HG02610 (cell line): Measurements from ENCODE around the gene LCN9.
"Not testable (repeated sequence)": the region's sequence is repeated elsewhere in the genome, so short reads cannot be mapped to it uniquely, and the experiment has no call there.

Experiments used
- ATAC-seq: cut with Tn5 transposase; IDR thresholded peaks from one replicate; pipeline ENCODE4 v1.9.1; 2021; ENCODE audit warnings: mild to moderate bottlenecking, moderate library complexity; ENCODE audit not compliant: unreplicated experiment

Gene LCN9

DNA sequence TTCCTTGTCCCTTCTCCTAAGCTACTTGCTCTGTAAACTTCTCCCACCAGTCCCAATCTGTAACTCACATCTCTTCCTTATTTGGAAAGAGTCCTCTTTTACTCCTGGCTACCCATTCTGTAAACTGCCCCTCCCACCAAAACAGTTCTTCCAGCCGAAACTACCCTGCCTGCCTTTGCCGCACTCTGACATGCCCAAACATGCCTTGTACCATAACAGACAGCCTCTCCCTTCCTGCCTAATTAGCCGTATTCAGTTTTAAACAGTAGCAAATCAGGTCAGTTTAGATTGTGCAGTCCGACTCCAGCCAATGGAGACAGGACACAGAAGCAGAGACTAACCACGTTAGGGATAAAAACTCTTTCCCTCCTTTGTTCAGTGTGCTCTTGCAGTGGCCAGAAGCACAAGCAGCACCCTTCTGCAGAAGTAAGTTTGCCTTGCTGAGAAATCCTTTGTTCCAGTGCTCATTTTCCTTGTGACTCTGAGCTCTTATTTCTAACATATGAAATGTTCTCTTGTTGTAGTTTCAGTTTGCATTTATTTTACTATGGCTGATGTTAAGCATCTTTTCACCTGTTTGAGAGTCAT, 18.4 kb upstream of the LCN9 start:
- ATAC-seq, result no peak

DNA sequence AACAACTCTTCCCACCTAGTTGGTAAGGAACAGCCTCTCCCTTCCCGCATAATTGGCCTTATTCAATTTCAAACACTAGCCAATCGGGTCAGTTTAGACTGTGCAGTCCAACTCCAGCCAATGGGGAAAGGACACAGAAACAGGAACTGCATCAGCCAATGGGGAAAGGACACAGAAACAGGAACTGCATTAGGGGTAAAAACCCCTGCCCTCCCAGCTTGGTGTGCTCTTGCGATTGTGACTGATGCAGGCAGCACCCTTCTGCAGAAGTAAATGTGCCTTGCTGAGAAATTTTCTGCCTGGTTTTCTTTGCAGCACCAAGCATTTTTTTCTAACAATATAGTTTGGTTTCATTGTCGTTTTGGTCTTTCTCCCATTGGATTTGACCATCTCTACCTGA, 15.2 kb upstream of the LCN9 start:
- no peak for ATAC-seq

DNA sequence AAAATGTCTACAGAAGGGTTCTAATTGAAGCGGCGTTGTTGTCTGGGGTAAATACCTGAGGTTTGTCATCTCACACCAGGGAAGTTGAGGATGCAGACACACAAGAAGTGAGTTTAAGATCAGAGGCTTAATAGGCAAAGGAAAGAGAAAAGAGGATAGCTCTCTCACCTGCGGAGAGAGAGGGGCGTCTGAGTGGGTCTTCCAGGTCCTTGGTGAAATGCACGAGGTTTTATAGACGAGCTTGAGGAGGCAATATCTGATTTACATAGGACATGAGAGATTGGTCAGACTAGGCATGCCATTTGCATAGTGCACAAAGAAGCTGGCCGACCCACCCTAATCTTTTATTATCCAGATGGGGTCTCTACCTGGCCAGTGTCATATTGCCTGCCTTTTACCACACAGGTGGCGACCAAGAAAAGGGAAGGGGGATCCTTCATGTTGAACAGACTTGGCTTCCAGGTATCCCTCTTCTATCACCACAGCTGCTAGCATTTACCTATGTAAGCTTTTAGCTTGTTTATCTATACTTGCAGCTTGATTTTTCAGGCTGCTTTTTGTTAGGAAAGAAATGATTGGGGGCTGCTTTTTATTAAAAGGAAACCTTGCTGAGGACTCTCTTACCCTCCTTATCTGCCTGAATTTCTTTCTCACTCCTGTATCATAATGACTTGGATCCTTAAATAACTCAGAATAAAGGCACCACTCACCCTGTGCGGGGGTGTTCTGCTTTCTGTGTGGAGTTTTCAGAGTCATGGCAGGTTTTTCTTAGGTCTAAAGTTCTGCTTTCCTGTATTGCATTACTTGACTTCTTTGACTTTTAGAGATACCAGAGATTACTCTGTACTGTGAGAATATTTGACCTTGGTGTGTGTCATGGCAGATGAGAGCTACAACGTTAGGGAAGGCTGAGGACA, 14.4 kb upstream of the LCN9 start:
- ATAC-seq, result no peak

DNA sequence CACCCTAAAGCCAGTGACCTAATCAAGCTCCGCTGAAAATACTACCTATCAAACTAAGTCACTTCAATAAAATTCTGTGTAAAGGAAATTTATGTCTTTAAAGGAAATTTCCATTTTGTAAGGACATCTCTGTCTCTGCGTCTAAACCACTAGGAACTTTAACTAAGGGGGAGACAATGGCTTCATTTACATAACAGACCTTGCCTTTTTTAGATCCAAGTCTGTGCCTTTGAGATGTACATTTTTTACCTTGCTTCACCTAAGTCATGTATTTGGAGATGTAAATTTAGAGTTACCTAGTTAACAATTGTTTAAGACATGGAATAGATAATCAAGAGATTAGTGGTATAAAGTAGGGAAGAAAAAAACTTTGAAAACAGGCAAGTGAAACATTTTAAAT, 13.6 kb upstream of the LCN9 start:
- no peak for ATAC-seq

DNA sequence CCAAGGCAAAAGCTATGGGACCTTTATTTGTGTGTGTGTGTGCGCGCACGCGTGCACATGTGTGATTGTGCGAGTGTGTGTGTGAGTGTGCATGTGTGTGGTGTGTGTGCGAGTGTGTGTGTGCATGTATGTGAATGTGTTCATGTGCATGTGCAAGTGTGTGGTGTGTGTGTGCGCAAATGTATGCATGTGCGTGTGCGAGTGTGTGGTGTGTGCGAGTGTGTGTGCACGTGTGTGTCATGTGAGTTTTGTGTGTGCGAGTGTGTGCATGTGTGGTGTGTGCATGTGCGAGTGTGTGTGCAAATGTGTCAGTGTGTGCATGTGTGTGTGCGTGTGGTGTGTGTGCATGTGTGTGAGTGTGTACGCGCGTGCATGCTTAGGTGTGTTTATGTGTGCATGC, 12.7 kb upstream of the LCN9 start:
- no peak for ATAC-seq

DNA sequence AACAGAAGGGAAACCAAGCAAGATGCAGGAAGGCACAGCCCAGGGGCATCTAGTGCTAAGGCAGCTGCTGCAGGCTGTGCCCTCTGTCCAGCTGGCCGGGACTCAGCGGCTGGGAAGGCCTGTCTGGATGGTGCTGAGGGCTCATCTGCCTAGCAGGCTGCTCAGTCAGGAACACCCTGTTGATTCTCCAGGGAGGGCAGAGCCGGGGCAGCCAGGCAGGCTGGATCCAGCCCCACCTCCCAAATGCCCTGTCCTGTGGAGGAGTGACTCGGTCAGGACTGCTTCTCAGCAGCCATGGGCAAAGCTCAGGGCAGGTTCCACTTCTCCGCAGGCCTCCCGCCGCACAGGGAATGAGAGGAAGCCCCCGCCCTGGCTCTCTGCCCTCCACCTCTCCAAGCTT, 7.8 kb upstream of the LCN9 start:
- ATAC-seq, result no peak

DNA sequence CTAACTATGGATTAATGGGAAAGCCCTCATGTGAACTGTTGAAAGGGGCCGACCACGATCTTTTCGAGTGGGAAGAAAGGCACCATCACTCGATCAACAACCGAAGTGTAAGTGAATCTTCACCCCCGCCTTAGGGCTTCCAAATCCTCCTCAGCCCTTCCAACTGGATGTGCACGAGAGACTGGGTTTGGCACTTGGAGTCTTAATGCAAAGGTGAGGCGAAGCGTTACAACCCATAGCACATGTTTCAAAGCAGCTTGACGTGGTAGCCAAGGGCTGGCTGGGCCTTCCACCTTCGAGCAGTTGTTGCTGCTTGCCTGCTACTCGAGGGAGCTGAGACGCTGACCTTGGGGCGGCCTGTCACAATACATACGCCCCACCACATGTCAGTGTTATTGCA, 5.7 kb upstream of the LCN9 start:
- no peak for ATAC-seq

DNA sequence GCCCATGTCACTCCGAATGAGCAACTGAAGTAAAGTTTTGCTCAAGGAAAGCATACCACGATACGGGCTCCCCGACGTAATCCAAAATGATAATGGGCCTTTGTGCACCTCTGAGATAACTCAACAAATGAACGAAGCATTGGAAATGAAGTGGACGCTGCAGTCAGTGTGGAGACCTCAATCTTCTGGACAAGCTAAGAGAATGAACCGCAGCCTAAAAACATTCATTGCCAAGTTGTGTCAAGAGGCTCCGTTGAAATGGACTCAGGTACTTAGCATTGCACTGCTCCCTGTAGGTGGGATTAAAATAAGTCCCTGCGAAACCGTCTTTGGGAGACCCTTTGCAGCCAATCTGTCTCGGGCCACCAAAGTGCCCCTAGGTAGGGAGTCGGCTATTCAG, 3.9 kb upstream of the LCN9 start:
- ATAC-seq, result no peak

DNA sequence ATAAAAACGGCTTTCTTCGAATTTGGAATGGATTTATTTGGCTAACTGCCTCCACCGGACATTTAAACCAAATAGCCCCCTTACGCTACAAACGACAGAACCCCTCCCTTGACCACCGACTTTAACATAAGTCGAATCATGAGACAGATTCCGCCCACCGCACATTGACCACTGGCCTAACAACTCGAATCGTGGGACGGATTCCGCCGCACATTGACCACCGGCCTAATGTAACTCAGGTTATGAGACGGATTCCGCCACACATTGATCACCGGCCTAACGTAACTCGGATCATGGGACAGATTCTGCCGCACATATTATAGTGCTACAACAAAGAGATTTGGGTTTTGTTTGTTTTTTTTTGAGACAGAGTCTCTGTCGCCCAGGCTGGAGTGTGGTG, 2.7 kb upstream of the LCN9 start:
- ATAC-seq, result no peak

DNA sequence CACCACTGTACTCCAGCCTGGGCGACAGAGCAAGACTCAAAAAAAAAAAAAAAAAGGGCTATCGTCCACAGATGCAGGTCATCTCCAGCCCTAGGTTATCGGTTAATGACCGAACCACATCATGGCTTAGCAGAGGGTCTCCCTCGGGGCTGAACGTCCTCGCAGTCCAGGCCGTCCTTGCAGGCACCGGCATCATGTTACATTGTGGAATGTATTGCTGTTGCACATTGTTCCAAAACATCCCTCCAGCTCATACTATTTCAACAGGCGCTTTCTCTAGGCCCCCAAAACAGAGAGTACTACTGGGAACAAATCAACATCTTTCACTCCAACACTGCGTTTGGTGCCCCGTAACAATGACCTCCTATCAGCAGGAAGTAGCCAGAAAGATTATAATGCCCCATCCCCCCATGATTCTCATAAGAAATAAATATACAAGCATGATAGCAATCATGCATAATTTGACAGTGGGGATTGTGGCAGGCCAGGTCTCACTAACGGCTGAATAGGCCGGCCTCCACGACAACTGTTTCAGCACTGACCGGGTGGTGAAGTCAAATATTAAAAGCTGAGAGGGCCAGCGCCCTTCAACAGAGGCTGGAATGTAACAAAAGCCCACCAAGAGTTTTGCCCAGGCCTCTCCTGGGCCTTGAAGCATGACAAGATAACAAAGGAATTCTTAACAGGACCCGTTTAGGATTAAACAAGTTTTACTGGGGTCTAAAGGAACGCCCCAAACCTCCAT, 1.1 kb upstream of the LCN9 start:
- no peak for ATAC-seq

DNA sequence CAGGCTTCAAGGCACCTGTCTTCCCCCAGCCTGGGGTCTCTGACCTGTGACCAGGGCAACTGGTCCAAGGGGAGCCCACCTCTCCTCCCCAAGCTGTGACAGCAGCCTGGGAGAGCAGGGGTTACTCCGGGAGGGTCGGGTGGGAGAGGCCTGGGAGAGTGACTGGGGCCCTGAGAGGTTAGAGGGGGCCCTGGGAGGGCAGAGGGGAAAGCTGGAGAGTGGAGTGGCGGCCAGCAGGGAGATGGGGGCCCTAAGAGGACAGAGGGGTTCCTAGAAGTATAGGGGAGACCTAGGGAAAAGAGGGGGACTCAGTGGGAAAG, 302 bp downstream of the LCN9 start:
- no peak for ATAC-seq

DNA sequence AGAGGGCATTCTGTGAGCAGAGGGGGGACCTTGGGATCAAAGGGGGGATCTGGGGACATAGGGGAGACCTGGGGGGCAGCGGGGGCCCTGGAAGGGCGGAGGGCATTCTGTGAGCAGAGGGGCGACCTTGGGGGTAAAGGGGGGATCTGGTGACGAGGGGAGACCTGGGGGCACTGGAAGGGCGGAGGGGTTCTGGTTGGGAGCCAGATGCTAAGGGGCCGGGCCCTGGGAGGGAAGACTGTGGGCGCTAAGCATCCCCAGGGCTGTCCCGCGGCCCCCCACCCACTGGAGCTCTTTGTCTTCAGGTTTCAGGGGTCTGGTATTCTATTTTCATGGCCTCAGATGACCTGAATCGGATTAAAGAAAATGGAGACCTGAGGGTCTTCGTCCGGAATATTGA, 748 bp downstream of the LCN9 start:
- no peak for ATAC-seq

DNA sequence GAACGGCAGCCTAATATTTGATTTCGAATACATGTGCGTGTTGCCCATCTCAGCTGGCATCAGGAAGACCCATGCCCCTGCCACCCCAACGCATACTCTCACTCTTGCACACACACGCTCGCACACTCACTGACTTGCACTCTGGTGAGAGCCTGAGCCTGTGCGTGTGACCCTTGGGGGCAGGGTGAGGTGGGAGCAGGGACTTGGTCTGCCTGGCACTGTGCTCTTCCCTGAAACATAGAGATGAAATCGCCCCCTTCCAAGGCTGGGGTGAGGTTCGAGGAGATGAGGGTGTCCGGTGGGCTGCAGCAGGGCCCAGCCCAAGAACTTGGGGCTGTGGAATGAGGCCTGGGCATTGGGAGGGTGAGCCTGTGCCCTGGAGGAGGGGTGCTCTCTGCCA, 1.2 kb downstream of the LCN9 start:
- ATAC-seq, result no peak

DNA sequence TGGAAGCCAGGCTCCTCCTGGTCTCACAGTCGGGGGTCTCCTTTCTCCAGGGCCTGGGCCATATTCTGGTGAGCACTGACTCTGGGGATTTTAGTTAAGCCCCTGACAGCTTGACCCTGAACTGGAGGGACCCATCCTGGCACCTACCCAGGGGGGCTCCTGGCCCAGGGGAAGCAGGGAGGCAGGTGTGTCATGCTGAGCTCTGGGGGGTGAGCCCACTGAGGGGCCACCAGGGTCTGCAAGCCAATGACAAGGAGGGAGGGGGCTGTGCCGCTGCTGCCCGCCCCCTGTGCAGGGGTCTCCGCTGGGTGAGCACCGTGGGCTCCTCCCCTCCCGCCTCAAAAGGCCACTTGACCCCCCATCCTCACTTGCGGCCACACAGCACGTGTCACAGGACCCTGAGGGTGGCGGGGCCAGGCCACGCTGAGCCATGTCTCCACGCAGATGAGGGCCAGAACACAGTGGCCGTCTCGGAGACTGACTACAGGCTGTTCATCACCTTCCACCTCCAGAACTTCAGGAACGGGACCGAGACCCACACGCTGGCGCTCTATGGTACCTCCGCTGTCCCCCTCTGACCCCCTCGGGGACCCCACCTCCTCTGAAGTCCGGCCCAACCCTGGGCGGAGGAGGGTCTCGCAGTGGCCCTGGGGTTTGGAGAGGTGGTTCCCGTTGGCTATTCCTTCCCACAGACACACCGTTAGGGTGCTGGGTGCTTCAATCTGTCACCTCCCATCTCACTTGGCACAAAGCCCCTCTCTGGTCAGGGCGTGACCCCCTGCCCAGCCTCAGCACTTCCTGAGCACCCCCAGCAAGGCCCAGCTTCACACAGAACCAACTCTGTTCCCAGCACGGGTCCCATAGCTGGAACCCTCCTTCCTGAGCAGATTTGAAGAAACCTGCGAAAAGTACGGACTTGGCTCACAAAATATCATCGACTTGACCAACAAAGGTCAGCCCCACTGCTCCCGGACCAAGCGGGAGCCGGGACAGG, 2.0 kb downstream of the LCN9 start:
- ATAC-seq, result no peak

DNA sequence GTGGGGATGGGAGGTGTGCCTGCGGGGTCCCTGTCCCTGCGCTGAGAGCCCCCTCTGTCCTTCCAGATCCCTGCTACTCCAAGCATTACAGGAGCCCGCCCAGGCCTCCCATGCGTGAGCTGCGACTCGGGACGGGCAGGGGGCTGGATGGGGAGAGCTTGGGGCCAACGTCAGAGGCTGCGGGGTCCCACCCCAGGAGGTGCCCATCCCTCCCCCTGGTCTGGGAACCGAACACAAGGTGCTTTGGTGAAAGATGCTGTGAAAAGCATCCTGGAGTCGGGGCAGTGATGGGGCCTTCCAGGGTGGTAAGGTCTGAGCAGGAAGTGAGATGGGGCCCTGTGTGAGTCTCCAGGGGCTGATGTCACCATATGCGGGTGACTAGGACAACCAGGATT, 2.7 kb downstream of the LCN9 start:
- ATAC-seq, result no peak

DNA sequence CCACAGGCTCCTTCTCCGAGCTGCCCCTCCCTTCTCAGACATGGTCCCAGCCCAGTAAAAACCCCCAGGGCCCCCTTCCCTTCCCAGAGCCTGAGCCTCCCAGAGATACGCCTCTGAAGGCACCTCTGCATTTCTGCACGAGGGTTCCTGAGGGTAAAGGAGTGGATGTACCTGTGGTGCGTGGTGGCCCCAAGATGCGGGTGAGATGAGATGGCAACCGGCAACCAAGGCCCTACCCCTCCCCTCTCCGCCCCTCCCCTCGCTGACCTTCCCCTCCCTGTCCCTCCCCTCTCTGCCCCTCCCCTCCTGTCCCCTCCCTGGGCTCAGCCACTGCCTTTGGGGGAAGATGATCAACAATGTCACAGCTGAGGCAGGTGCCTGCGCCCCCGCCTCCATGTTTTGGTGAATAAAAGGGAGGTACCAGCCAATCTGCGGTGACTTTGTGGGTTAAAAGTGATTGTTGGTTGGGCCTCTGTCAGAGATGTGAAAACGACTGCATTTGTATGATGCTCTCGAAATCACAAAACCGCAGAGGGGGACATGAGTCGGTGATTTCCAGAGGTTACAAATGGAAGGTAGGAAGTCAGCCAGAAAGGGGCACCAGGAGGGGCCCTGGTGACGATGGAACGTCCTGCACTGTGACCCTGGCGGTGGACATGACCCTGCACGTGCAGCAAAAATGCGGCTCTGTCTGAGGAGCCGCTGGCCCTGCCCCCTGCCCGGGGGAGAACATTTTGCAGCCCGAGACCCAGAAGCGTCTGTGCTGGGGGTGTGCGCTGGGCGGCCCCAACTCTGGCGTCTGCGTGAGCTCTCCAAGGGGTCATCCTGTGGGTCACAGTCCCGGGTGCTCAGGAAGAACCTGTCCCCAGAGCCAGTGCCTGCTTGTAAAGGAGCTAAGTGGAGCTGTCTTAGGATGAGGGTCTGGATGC, 3.7 kb downstream of the LCN9 start:
- ATAC-seq, result no peak

DNA sequence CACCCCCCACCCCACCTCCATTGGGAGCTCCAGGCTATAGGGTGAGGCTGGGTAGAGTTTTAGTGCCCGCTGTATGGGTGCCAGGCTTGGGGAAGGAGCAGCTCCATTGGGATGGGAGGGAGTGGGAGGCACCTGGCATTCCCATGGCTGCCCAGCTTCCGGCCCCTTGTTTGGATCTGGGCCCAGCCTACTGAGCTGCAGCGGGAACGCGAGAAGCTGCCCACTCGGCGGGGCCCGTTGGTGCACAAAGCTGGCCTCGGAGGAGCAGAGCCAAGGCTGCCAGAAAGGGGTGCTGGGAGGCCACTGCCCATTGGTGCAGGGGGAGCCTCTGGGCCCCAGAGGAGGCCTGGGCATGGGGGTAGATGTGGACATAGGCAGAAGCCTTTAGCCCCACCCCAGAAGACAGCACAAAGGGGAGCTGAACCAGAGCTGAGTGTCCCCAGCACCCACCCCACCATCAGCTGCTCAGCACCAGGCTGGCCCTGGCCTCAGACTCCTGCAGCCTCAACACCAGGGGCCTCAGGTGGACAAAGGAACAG, 4.4 kb downstream of the LCN9 start:
- ATAC-seq, result no peak

DNA sequence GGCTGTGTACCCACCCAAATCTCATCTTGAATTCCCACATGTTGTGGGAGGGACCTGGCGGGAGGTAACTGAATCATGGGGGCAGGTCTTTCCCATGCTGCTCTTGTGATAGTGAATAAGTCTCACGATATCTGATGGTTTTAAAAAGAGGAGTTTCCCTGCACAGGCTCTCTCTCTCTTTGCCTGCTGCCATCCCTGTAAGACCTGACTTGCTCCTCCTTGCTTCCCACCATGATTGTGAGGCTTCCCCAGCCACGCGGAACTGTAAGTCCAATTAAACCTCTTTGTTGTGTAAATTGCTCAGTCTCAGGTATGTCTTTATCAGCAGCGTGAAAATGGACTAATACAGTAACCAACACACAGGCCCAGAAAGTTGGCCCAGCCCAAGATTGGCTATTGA, 5.9 kb downstream of the LCN9 start:
- not testable (repeated sequence) for ATAC-seq

DNA sequence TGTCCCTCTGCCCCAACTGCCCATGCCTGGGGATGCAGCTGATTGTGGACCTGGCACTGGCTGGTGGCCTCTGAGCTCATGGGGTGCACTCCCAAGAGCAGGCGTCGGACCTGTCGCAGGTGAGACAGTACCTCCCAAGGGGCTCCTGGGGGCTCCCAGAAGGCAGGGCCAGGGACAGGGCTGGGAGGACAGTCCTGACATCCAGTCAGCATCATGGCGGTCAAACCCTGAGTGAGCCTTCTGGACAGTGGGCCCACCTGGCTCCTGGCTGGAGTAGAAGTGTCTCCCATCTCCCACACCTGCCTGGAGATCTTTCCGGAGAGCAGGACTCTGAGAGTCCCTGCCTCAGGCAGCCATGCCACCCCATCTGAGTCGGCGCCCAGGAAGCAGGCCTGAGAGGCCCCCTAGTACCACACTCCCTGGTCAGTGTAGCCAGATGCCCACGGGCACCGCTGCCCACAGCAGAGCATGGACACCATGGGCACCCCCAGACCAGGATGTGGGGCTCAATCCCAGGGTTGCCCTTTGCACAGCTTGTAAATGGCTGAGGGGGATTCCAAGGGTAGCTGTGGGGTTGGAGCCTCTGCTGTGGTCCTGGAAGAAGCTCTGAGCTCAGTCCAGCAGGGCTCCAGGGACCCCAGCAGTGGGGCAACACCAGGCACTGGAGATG, 6.6 kb downstream of the LCN9 start:
- ATAC-seq, result no peak
